Amniotic epithelial cell (primary cell): ENCODE data around the gene RUNX3.
"Not testable (repeated sequence)": the region's sequence is repeated elsewhere in the genome, so short reads cannot be mapped to it uniquely, and the experiment has no call there.

Experiments
- DNase-seq: peaks from one replicate; pipeline ENCODE4 v3.0.0-alpha.2; 2010; ENCODE audit warnings: low read depth

Gene RUNX3

GRCh38 chr1:24912376-24913273 lies 17.5 kb downstream of the RUNX3 start:
- DNase-seq, result no peak

GRCh38 chr1:24911651-24912155 lies 18.4 kb downstream of the RUNX3 start:
- no peak for DNase-seq

- peak; percentile 29 for DNase-seq
Observed at GRCh38 chr1:24910751-24911650, 19.1 kb downstream of the RUNX3 start.

GRCh38 chr1:24910210-24910609 lies 19.9 kb downstream of the RUNX3 start:
- DNase-seq, result no peak

GRCh38 chr1:24909388-24909898 lies 20.6 kb downstream of the RUNX3 start:
- DNase-seq, result peak; percentile 89

GRCh38 chr1:24908591-24909259 lies 21.4 kb downstream of the RUNX3 start:
- no peak for DNase-seq

GRCh38 chr1:24907587-24908294 lies 22.3 kb downstream of the RUNX3 start:
- DNase-seq, result not testable (repeated sequence)

GRCh38 chr1:24906760-24907490 lies 23.2 kb downstream of the RUNX3 start:
- DNase-seq, result no peak

GRCh38 chr1:24905979-24906720 lies 23.9 kb downstream of the RUNX3 start:
- DNase-seq, result no peak

- DNase-seq, result no peak
Observed at GRCh38 chr1:24905355-24905978, 24.6 kb downstream of the RUNX3 start.

- DNase-seq, result no peak
Observed at GRCh38 chr1:24904731-24905354, 25.2 kb downstream of the RUNX3 start.

- no peak for DNase-seq
Observed at GRCh38 chr1:24903955-24904730, 25.9 kb downstream of the RUNX3 start.

GRCh38 chr1:24903560-24903954 lies 26.5 kb downstream of the RUNX3 start:
- DNase-seq, result no peak

- DNase-seq, result no peak
Observed at GRCh38 chr1:24903011-24903461, 27.0 kb downstream of the RUNX3 start.

GRCh38 chr1:24902471-24902891 lies 27.6 kb downstream of the RUNX3 start:
- no peak for DNase-seq

GRCh38 chr1:24901791-24902470 lies 28.1 kb downstream of the RUNX3 start:
- no peak for DNase-seq
